HepG2 (cell line): Measurements from ENCODE around the gene HTR1B. TPM values are rescaled to one million over a fixed set of nuclear protein-coding genes. Genes with fewer than 3 reads are reported as not detected.

Experiments used
- polyA plus RNA-seq, 8 experiments: library from polyadenylated mRNA; depleted of rRNA in 3 of 8; stranded (reverse) in 7 of 8; unstranded in 1 of 8; fragments of >200 nt; fragmentation: Illumina TruSeq in 4 of 8; extraction: Trizol in 4 of 8; gene quantifications; 2 replicates each; pipeline versions ENCODE4 v1.2.1 to v1.2.3, GENCODE V29; 2011 to 2016; ENCODE audit warnings: low read depth in 4 of 8, missing spikeins in 1 of 8, mixed read lengths in 1 of 8; ENCODE audit not compliant: insufficient read depth in 1 of 8
- total RNA-seq, 5 experiments: library from RNA; depleted of rRNA; stranded (reverse); fragments of >200 nt; fragmentation: Illumina TruSeq; extraction: Trizol; gene quantifications; 2 replicates each; pipeline ENCODE4 v1.2.3, GENCODE V29; 2016; ENCODE audit warnings: low read depth in 1 of 5

The HTR1B gene
- total and polyA plus RNA-seq, 2 of the 13 experiments (the other 11 are each of a cell fraction or from before 2014, with no cell fraction given) = not detected

Other genes starting within 250 kb of the HTR1B start
- gene MEI4, start 189.5 kb upstream of the HTR1B start, total RNA-seq (2016; rRNA removed; fragmentation: Illumina TruSeq; extraction: Trizol) = not detected in 2 replicates
- gene MEI4, start 189.5 kb upstream of the HTR1B start, polyA plus RNA-seq (2011; rRNA removed) = not detected in 2 replicates